ENCODE measurements around the gene MSI2. TPM values are rescaled to one million over a fixed set of nuclear protein-coding genes. Genes with fewer than 3 reads are reported as not detected.

MSI2 gene
- total RNA-seq, 2 donors from 2014 or later = 54.1 to 74.8 TPM

DNA sequence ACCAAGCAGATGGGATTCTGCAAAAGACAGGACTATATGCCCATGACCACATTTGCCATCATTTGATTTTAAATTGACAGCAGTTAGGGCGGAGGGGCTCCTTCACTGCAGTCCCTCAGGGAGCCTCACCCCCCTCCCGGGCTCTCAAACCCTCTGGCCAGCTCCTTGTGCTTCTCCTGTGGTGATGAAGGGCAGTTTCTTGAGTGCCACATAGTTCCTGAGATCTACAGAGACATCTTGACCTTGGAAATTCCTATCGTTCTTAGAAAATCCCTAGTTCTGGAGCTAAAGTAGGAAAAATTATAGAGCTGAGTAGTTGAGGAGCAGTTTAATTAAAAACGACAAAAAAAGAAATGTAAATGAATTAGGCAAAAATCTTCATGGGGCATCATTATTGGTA lies 257.2 kb downstream of the MSI2 start:
- DNase-seq (ENCODE audit: low spot score in 2 of 2) (no peak), ATAC-seq (no peak)
- Mint-ChIP-seq H3K27ac (no peak overlapping the region), H3K36me3 (peaks cover 0 to 7% of the 10 kb centered on the region in 2 donors), H3K9me3 (no peaks in the 10 kb centered on the region)

GRCh38 chr17:57514614-57515013 lies 258.3 kb downstream of the MSI2 start:
- ATAC-seq (peak in 1 of 2 donors; percentile 69), DNase-seq (ENCODE audit: low spot score in 2 of 2) (no peak)
- Mint-ChIP-seq H3K27ac (no peak overlapping the region), H3K9me3 (no peaks in the 10 kb centered on the region), H3K36me3 (no peaks in the 10 kb centered on the region)

- no peak overlapping the region for H3K27ac Mint-ChIP-seq
- no peak for ATAC-seq
Measured at GRCh38 chr17:57515662-57516211, 259.4 kb downstream of the MSI2 start.

DNA sequence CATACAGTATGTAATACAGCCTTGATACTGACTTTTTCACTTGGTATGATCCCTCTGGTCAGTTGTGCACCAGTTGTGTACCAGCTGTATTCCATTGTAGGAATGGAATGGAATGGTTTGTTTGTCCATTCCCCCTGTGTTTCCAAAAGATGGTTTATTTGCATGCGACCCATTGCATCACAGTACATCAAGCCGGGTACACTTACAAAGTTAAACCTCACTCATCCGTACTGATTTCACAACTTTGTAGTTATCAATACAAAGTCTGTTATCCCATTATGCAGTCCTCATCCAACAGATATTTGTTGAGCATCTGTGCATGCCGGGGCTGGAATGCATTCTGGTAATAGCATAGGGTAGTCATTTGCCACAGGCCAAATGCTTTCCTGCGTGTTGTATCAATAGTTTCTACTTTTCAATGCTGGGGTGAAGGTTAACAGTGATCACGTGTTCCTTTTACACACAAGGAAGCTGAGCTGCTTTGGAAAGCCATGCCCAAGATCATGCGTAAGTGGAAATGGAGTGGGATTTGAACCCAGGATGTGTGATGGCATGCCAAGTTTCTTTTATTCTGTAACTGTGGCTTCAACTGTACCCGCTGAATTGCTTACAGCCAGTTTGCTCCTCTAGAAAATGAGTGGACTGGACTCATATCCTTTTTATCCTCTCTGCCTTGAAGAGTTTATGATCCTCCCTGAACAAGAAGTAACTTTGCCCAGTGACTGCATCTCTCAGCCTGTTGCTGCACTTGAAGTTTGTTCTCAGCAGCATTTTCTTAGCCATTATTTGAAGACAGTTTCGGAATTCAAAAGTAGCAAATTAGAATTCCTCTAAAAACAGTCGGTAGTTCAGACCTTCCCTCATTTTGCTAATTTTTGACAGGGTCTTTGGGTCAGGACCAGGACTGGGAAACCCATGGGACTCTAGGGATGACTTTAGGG lies 260.2 kb downstream of the MSI2 start:
- no peak for ATAC-seq

More at GRCh38 chr17:57515662-57516211, 259.4 kb downstream of the MSI2 start:
- Mint-ChIP-seq H3K36me3 (no peaks in the 10 kb centered on the region), H3K9me3 (no peaks in the 10 kb centered on the region)
- DNase-seq (ENCODE audit: low spot score in 2 of 2) = no peak

DNA sequence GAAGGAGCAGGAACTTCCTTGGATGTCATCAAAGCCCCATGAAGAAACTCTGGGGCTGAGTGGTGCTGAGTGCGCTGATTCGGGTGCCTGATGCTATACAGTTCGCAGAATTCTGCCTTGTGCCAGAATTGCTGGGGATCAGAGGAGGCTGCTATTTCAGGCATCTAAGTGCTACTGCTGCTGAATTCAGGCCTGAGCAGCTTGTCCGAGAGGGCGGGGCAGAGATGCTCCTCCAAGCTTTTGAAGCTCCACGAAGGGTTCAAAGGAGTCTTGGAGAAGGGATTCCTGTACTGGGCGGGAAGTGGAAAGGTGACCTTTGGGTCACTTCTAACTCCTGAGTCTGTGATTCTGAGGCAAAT lies 260.9 kb downstream of the MSI2 start:
- Mint-ChIP-seq H3K36me3 (no peaks in the 10 kb centered on the region), H3K9me3 (no peaks in the 10 kb centered on the region), H3K27ac (no peak overlapping the region)
- ATAC-seq (no peak), DNase-seq (ENCODE audit: low spot score in 2 of 2) (no peak)

More for the DNA sequence above, 260.2 kb downstream of the MSI2 start:
- no peak overlapping the region for H3K27ac Mint-ChIP-seq
- H3K9me3 Mint-ChIP-seq = no peaks in the 10 kb centered on the region
- H3K36me3 Mint-ChIP-seq = no peaks in the 10 kb centered on the region
- no peak for DNase-seq (ENCODE audit: low spot score in 2 of 2)

DNA sequence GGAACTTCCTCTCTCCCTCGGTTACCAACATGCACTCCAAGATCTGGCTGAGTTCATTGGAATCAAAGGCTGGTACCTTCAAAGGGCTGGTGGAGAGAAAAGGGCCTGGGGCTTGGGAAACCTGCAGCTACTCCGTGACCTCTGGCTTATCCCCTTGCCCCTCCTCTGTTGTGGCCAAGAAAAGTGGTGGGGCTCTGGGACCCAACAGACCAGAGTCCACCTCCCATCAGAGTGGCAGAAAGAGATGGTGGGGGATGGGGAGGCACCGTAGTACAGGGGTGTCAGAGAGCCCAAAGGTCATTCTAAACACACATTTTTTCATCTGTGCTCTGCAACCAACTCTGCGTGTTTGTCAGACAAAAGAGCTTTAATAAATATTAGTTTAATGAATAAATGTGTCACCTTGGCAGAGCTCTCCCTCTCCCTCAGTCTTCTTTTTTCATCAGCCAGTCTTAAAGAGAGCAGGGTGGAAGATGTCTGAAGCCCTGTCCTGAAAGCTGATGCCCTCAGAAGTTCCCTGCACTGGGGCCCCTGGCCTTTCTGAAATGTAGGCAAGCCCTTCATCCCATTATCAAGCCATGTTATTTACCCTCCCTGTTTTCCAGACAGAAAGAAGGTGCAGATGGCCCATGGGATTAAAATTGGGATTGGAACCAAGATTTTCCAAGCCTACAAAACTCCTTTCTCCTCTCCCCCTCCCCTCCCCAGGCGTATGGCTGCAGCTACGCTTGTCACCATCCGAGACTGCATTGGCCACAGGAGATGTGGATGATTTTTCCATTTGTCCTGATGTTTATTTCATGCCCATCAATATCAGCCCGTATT lies 261.5 kb downstream of the MSI2 start:
- no peaks in the 10 kb centered on the region for H3K9me3 Mint-ChIP-seq
- ATAC-seq (no peak), DNase-seq (ENCODE audit: low spot score in 2 of 2) (no peak)
- no peaks in the 10 kb centered on the region for H3K36me3 Mint-ChIP-seq
- no peak overlapping the region for H3K27ac Mint-ChIP-seq

DNA sequence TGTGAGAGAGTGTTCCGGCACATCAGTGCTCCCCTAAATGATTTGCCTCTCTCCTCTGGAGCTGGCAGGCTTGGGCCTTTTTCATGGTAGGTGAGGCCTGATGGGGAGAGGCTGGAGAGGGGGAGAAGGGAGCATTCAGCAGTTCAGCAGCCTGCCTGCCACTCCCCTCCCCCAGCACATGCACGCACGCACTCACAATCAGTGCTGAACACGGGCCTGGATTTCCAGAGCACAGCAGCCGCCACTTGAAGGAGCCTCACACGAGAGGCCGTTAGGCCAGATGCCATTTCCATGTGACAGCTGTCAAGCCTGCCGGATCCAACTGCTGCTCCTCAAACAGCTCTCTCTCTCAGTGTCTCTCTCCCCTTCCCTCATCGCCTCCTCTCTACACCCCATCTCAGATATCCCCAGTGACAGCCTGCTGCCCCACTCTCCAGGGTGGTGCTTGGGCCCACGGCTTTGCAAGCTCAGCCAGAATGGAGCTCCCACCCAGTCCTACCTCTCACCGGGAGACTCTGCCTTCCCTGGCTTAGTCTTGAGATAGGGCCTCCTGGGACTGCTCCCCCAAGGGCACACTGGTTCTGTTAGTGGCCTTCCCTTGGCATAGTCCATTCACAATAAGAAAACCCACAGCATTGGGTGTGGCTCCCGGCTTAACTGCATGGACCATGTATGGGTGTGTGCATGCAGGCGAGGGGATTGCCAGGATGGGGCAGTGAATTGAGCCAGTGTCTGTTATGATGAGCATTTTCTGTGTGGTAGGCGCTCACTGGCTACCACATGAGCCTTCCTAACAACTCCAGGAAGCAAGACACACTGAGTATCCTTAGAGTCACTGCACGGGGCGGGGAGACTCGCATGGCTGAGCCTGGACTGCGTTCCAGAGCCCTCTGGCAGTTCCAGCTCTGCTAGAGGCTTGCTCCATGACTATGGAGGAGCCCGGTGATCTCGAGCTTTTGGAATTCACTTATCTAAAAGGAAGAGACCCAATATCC lies 262.6 kb downstream of the MSI2 start:
- H3K36me3 Mint-ChIP-seq = no peaks in the 10 kb centered on the region
- H3K9me3 Mint-ChIP-seq = no peaks in the 10 kb centered on the region
- no peak for ATAC-seq
- no peak for DNase-seq (ENCODE audit: low spot score in 2 of 2)
- peak overlapping the region; percentile 23 to 32 for H3K27ac Mint-ChIP-seq

- Mint-ChIP-seq H3K9me3 (no peaks in the 10 kb centered on the region), H3K36me3 (no peaks in the 10 kb centered on the region), H3K27ac (no peak overlapping the region)
- no peak for DNase-seq (ENCODE audit: low spot score in 2 of 2)
- no peak for ATAC-seq
Measured at GRCh38 chr17:57519800-57520199, 263.5 kb downstream of the MSI2 start.

GRCh38 chr17:57521606-57522005 lies 265.3 kb downstream of the MSI2 start:
- H3K27ac Mint-ChIP-seq = peak overlapping the region in 1 of 2 donors; percentile 43
- H3K9me3 Mint-ChIP-seq = no peaks in the 10 kb centered on the region
- no peak for ATAC-seq
- no peaks in the 10 kb centered on the region for H3K36me3 Mint-ChIP-seq
- no peak for DNase-seq (ENCODE audit: low spot score in 2 of 2)

GRCh38 chr17:57522042-57523005 lies 266.0 kb downstream of the MSI2 start:
- peak overlapping the region in 1 of 2 donors; percentile 43 for H3K27ac Mint-ChIP-seq
- ATAC-seq (no peak), DNase-seq (ENCODE audit: low spot score in 2 of 2) (no peak)
- H3K9me3 Mint-ChIP-seq = no peaks in the 10 kb centered on the region
- H3K36me3 Mint-ChIP-seq = no peaks in the 10 kb centered on the region

GRCh38 chr17:57523926-57524632 lies 267.8 kb downstream of the MSI2 start:
- DNase-seq (ENCODE audit: low spot score in 2 of 2) = no peak
- Mint-ChIP-seq H3K27ac (peak overlapping the region in 1 of 2 donors; percentile 44), H3K9me3 (no peaks in the 10 kb centered on the region), H3K36me3 (no peaks in the 10 kb centered on the region)
- no peak for ATAC-seq

DNA sequence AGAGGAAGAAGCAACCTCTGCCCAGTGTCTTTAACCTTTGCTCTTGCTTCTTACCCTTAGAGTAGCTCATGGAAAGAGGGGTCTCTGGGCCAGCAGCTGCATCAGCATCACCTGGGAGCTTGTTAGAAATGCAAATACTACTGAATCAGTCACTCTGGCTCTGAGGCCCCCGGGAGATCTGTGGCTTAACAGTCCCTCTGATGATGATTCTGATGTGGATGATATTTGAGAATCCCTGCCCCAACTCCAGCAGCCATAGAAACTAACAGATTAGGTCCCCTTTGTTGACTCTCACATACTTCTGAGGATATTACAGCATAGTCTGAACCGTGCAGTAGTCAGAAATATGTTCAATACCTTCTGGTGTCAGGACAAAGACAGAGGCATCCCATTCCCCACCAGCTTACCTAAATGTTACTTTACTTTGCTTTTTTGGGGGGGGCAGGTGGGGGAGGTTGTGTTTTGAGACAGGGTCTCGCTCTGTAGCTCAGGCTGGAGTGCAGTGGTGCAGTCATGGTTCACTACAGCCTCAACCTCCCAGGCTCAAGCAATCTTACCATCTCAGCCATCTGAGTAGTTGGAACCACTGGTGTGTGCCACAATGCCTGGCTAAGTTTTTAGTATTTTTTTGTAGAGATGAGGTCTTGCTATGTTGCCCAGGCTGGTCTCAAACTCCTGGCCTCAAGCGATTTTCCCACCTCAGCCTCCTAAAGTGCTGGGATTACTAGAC lies 268.7 kb downstream of the MSI2 start:
- Mint-ChIP-seq H3K9me3 (no peaks in the 10 kb centered on the region), H3K27ac (peak overlapping the region in 1 of 2 donors; percentile 81), H3K36me3 (no peaks in the 10 kb centered on the region)
- ATAC-seq (peak in 1 of 2 donors; percentile 64), DNase-seq (ENCODE audit: low spot score in 2 of 2) (no peak)

DNA sequence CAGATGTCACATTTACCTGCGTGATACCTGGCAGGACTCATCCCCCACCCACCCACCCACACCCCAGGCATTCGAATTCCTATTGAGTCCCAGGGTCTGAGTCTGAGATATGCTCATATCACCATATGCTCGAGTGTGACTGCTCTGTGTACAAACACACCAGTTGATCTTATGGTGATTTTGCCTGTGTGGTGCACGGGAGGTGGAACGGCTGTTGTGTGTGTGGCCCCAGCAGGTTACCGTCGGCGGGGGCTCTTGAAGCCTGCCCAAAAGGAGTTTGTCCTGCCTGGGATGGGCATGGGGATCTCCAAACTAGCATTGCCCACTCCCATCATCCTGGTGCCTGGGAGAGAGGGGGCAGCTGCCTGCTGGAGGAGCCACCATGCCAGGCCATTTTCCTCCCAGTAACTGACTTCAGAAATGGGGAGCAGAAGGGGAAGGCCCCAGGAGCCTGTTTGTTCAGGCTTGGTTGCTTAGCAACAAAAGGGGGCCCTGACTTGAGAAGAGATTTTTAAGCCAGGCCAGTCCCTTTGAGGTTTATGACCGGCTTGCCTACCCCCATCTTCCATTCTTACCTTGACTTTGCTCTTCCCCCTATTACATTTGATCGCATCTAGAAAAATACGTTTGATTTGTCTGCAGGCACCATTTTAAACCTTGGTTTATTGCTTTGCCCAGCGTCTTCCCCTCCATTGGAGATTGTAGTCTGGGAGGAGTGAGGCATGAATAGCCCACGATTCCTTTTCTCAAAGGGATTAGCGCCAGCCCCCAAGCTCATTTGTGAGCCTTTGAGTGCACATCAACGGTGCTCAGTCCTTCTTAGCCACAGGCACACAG lies 271.1 kb downstream of the MSI2 start:
- H3K9me3 Mint-ChIP-seq = no peaks in the 10 kb centered on the region
- H3K27ac Mint-ChIP-seq = no peak overlapping the region
- DNase-seq (ENCODE audit: low spot score in 2 of 2) (no peak), ATAC-seq (no peak)
- H3K36me3 Mint-ChIP-seq = no peaks in the 10 kb centered on the region
